Neural progenitor cell (in vitro differentiated cells): Measurements from ENCODE around the gene ADAMTS4. TPM values are rescaled to one million over a fixed set of nuclear protein-coding genes. Genes with fewer than 3 reads are reported as not detected.

Experiments
- DNase-seq: peaks from one replicate; pipeline ENCODE4 v3.0.0-alpha.2; 2016; ENCODE audit warnings: low spot score
- H2AFZ ChIP-seq: fragments of 200-600 bp; sonication (generic); replicated peaks from 2 replicates; pipeline ENCODE4 v1.6.1; 2016; ENCODE audit warnings: antibody characterized with exemption
- H3F3A ChIP-seq: fragments of 200-600 bp; sonication (generic); 2 replicates; pipeline ENCODE4 v1.6.1; 2016; ENCODE audit warnings: antibody characterized with exemption, low read depth
- H3K27ac ChIP-seq: fragments of 200-600 bp; sonication (generic); 2 replicates; pipeline ENCODE4 v1.5.1; 2016; ENCODE audit warnings: mild to moderate bottlenecking
- H3K27me3 ChIP-seq: fragments of 200-600 bp; sonication (generic); 2 replicates; pipeline ENCODE4 v1.6.1; 2016; ENCODE audit warnings: mild to moderate bottlenecking, moderate library complexity
- H3K36me3 ChIP-seq: fragments of 200-600 bp; sonication (generic); 2 replicates; pipeline ENCODE4 v1.5.1; 2016
- H3K4me1 ChIP-seq: fragments of 200-600 bp; sonication (generic); 2 replicates; pipeline ENCODE4 v1.6.1; 2016; ENCODE audit warnings: mixed run types
- H3K4me2 ChIP-seq: fragments of 200-600 bp; sonication (generic); 2 replicates; pipeline ENCODE4 v1.6.1; 2016
- H3K4me3 ChIP-seq: fragments of 200-600 bp; sonication (generic); 2 replicates; pipeline ENCODE4 v1.5.1; 2016
- H3K79me2 ChIP-seq: fragments of 200-600 bp; sonication (generic); 2 replicates; pipeline ENCODE4 v1.6.1; 2016; ENCODE audit warnings: low read depth
- H3K9ac ChIP-seq: fragments of 200-600 bp; sonication (generic); 2 replicates; pipeline ENCODE4 v1.6.1; 2016
- H3K9me3 ChIP-seq: fragments of 200-600 bp; sonication (generic); 2 replicates; pipeline ENCODE4 v1.5.1; 2016; ENCODE audit warnings: low read depth
- H4K20me1 ChIP-seq: fragments of 200-600 bp; sonication (generic); 2 replicates; pipeline ENCODE4 v1.6.1; 2016; ENCODE audit warnings: low read depth
- H3K27ac Mint-ChIP-seq: 3 replicates; pipeline ENCODE4 v1.8.0; 2021; ENCODE audit warnings: mixed read lengths
- H3K27me3 Mint-ChIP-seq: 2 replicates; pipeline ENCODE4 v1.8.0; 2022; ENCODE audit warnings: low read depth, mild to moderate bottlenecking, inconsistent platforms, moderate library complexity, mixed read lengths; ENCODE audit not compliant: insufficient read depth
- H3K36me3 Mint-ChIP-seq: 3 replicates; pipeline ENCODE4 v1.8.0; 2021; ENCODE audit warnings: mixed read lengths
- H3K4me1 Mint-ChIP-seq: 3 replicates; pipeline ENCODE4 v1.8.0; 2021; ENCODE audit warnings: mixed read lengths
- H3K4me3 Mint-ChIP-seq: 3 replicates; pipeline ENCODE4 v1.8.0; 2021; ENCODE audit warnings: mild to moderate bottlenecking, moderate library complexity, mixed read lengths
- H3K9me3 Mint-ChIP-seq: 3 replicates; pipeline ENCODE4 v1.8.0; 2020; ENCODE audit warnings: mixed read lengths
- CTCF ChIP-seq: fragments of 200-600 bp; sonication (generic); IDR thresholded peaks from 2 replicates; pipeline ENCODE4 v1.5.1; 2017; ENCODE audit warnings: antibody characterized with exemption, mild to moderate bottlenecking
- EZH2 ChIP-seq: fragments of 200-600 bp; sonication (generic); IDR thresholded peaks from 2 replicates; pipeline ENCODE4 v1.6.1; 2017; ENCODE audit warnings: antibody characterized with exemption, mild to moderate bottlenecking, moderate library complexity
- EZH2phosphoT487 ChIP-seq: fragments of 200-600 bp; sonication (generic); IDR thresholded peaks from 2 replicates; pipeline ENCODE4 v1.6.1; 2017; ENCODE audit warnings: antibody characterized with exemption
- total RNA-seq: library from RNA; depleted of rRNA; stranded (reverse); fragments of >200 nt; gene quantifications from 2 replicates; pipeline ENCODE4 v1.2.3, GENCODE V29; 2015; ENCODE audit warnings: low replicate concordance

The ADAMTS4 gene
- total RNA-seq, 1 donor from 2014 or later: 1.3 TPM

DNA sequence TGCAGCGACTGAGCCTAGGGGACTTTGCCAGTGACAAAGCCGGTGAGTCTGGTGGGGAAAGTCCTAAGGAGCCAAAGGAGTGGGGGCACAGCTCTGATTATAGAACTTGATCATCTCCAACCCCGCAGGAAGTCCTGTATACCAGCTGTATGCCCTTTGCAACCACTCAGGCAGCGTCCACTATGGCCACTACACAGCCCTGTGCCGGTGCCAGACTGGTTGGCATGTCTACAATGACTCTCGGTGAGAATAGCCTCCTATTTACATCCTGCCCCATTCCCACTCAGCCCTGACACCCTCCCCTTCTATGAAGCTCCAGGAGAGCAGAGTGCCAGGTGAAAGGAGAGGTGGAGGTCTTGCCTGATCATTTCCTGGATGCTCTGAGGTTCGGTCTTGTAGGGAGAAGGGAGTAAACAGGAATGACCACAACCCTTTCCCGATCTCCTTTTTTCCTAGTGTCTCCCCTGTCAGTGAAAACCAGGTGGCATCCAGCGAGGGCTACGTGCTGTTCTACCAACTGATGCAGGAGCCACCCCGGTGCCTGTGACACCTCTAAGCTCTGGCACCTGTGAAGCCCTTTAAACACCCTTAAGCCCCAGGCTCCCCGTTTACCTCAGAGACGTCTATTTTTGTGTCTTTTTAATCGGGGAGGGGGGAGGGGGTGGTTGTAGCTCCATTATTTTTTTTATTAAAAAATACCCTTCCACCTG lies 33.8 kb downstream of the ADAMTS4 start:
- Histone ChIP-seq H3K9me3 (no peaks in the 10 kb centered on the region), H3K79me2 (peaks cover 6% of the 10 kb centered on the region), H3K9ac (no peak overlapping the region), H3K36me3 (no peaks in the 10 kb centered on the region), H2AFZ (no peak overlapping the region), H3K27ac (no peak overlapping the region), H3K27me3 (no peaks in the 10 kb centered on the region), H3K4me3 (peak overlapping the region; percentile 64), H3F3A (peaks cover 27% of the 10 kb centered on the region), H3K4me1 (peaks cover 4% of the 10 kb centered on the region), H4K20me1 (no peaks in the 10 kb centered on the region), H3K4me2 (peak overlapping the region; percentile 89)
- H3K36me3 Mint-ChIP-seq: peaks cover 26% of the 10 kb centered on the region
- TF ChIP-seq EZH2phosphoT487: no peak
- DNase-seq: no peak
- H3K27ac Mint-ChIP-seq: peak overlapping the region; percentile 76
- peak overlapping the region; percentile 79 for H3K4me3 Mint-ChIP-seq
- peaks cover 7% of the 10 kb centered on the region for H3K27me3 Mint-ChIP-seq
- H3K4me1 Mint-ChIP-seq: peaks cover 40% of the 10 kb centered on the region
- no peaks in the 10 kb centered on the region for H3K9me3 Mint-ChIP-seq

GRCh38 chr1:161163793-161164192 lies 35.1 kb downstream of the ADAMTS4 start:
- Histone ChIP-seq H4K20me1 (no peaks in the 10 kb centered on the region), H3K4me2 (no peak overlapping the region), H3K36me3 (no peaks in the 10 kb centered on the region), H3K79me2 (peaks cover 11% of the 10 kb centered on the region), H3K27ac (no peak overlapping the region), H3F3A (peaks cover 33% of the 10 kb centered on the region), H2AFZ (no peak overlapping the region), H3K9ac (no peak overlapping the region), H3K27me3 (no peaks in the 10 kb centered on the region), H3K4me1 (peaks cover 6% of the 10 kb centered on the region), H3K4me3 (no peak overlapping the region), H3K9me3 (no peaks in the 10 kb centered on the region)
- peaks cover 22% of the 10 kb centered on the region for H3K36me3 Mint-ChIP-seq
- no peaks in the 10 kb centered on the region for H3K9me3 Mint-ChIP-seq
- H3K27ac Mint-ChIP-seq: no peak overlapping the region
- TF ChIP-seq EZH2phosphoT487 (no peak), CTCF (no peak)
- peaks cover 9% of the 10 kb centered on the region for H3K27me3 Mint-ChIP-seq
- H3K4me1 Mint-ChIP-seq: peaks cover 47% of the 10 kb centered on the region
- no peak overlapping the region for H3K4me3 Mint-ChIP-seq
- DNase-seq: no peak

GRCh38 chr1:161162806-161163205 lies 36.0 kb downstream of the ADAMTS4 start:
- Mint-ChIP-seq H3K36me3 (peaks cover 20% of the 10 kb centered on the region), H3K4me1 (peaks cover 48% of the 10 kb centered on the region), H3K27me3 (peaks cover 9% of the 10 kb centered on the region), H3K4me3 (no peak overlapping the region), H3K9me3 (no peaks in the 10 kb centered on the region), H3K27ac (peak overlapping the region; percentile 3)
- peaks cover 43% of the 10 kb centered on the region for H3F3A ChIP-seq
- H2AFZ ChIP-seq: no peak overlapping the region
- H3K79me2 ChIP-seq: peaks cover 11% of the 10 kb centered on the region
- no peak for DNase-seq
- no peaks in the 10 kb centered on the region for H3K36me3 ChIP-seq
- H3K4me2 ChIP-seq: no peak overlapping the region
- no peak overlapping the region for H3K4me3 ChIP-seq
- H3K9me3 ChIP-seq: no peaks in the 10 kb centered on the region
- peak overlapping the region; percentile 3 for H3K9ac ChIP-seq
- H3K27ac ChIP-seq: no peak overlapping the region
- H3K4me1 ChIP-seq: peaks cover 6% of the 10 kb centered on the region
- TF ChIP-seq EZH2phosphoT487 (no peak), CTCF (no peak), EZH2 (no peak)
- H4K20me1 ChIP-seq: no peaks in the 10 kb centered on the region
- H3K27me3 ChIP-seq: no peaks in the 10 kb centered on the region

DNA sequence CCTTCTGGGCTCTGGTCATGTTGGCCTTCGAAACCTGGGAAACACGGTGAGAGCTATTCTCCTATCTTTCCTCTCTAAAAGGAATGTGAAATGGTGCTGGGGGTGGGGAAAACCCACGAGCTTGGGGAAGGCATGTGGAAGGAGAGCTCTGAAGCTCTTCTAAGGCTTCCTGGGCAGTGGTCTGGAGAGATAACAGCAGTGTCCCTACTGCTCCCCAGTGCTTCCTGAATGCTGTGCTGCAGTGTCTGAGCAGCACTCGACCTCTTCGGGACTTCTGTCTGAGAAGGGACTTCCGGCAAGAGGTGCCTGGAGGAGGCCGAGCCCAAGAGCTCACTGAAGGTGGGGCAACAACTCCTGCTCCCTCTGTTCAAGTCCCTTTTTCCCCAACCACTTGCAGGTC lies 36.8 kb downstream of the ADAMTS4 start:
- Mint-ChIP-seq H3K9me3 (no peaks in the 10 kb centered on the region), H3K36me3 (peaks cover 23% of the 10 kb centered on the region), H3K27ac (no peak overlapping the region), H3K4me3 (peak overlapping the region; percentile 50), H3K4me1 (peaks cover 43% of the 10 kb centered on the region), H3K27me3 (peaks cover 9% of the 10 kb centered on the region)
- TF ChIP-seq EZH2phosphoT487 (no peak), CTCF (no peak), EZH2 (no peak)
- H2AFZ ChIP-seq: no peak overlapping the region
- no peak overlapping the region for H3K9ac ChIP-seq
- no peak overlapping the region for H3K27ac ChIP-seq
- H4K20me1 ChIP-seq: no peaks in the 10 kb centered on the region
- H3K36me3 ChIP-seq: no peaks in the 10 kb centered on the region
- no peaks in the 10 kb centered on the region for H3K27me3 ChIP-seq
- peaks cover 40% of the 10 kb centered on the region for H3F3A ChIP-seq
- H3K4me3 ChIP-seq: no peak overlapping the region
- DNase-seq: no peak
- no peak overlapping the region for H3K4me2 ChIP-seq
- peaks cover 11% of the 10 kb centered on the region for H3K79me2 ChIP-seq
- peaks cover 6% of the 10 kb centered on the region for H3K4me1 ChIP-seq
- no peaks in the 10 kb centered on the region for H3K9me3 ChIP-seq
